ENCODE measurements around the gene SENP6. TPM values are rescaled to one million over a fixed set of nuclear protein-coding genes. Genes with fewer than 3 reads are reported as not detected.
"Not testable (repeated sequence)": the region's sequence is repeated elsewhere in the genome, so short reads cannot be mapped to it uniquely, and the experiment has no call there.

The SENP6 gene
- total RNA-seq, 1 experiment from 2014 or later, result 94.9 TPM

DNA sequence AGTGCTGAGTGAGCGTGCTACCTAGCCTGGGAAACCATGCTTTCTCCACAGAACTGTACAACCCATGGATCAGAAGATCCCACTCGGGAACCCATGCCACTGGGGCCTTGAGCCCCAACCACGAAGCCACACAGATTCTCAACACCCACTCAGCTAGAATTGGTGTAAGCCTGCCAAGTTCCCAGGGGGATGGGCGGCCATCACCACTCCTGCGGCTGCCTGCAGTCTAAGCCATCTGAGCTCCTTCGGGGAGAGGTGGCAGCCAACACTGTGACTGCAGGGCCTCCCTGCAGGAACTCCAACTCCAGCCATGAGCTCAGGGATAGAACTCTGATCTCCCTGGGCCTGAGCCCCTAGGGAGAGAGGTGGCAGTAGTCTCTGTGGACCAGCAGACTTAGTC, 33.6 kb upstream of the SENP6 start:
- no peak overlapping the region for H3K4me3 Mint-ChIP-seq (ENCODE audit: unreplicated experiment)
- no peak for TF ChIP-seq CTCF (IDR thresholded peaks at IDR 0.05; ENCODE audit: insufficient read depth in 1 of 2, low read depth in 1 of 2, low read length in 1 of 2, severe bottlenecking in 1 of 2, unreplicated experiment in 1 of 2)

DNA sequence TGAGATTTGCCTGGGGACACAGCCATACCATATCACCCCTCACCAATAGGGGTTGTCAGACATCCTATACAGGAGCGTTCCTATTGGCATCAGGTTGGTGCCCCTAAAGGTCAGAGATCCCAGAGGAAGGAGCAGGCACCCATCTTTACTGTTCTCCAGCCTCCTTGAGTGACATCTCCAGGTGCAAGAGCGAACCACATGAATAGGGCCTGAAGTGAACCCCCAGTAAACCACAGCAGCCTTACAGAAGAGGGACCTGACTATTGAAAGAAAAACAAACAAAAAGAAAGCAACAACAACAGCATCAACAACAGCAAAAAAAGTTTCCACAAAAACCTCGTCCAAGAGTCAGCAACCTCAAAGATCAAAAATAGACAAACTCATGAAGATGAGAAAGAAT, 32.7 kb upstream of the SENP6 start:
- CTCF ChIA-PET, result no interaction called here

More for the DNA sequence above, 33.6 kb upstream of the SENP6 start:
- H3K9me3 ChIP-seq, result peaks cover 3% of the 10 kb centered on the region; the same call in 1 of the 2 replicates
- DNase-seq, result no peak
- Mint-ChIP-seq H3K27ac (ENCODE audit: unreplicated experiment) (no peak overlapping the region), H3K36me3 (ENCODE audit: insufficient read depth, unreplicated experiment) (no peaks in the 10 kb centered on the region), H3K4me1 (ENCODE audit: low read depth, unreplicated experiment) (no peaks in the 10 kb centered on the region), H3K27me3 (ENCODE audit: insufficient read depth, unreplicated experiment) (no peaks in the 10 kb centered on the region), H3K9me3 (ENCODE audit: unreplicated experiment) (peaks cover 44% of the 10 kb centered on the region)
- ChIA-PET CTCF (no interaction called here), POLR2A (no interaction called here)
- H3K4me1 ChIP-seq, result no peaks in the 10 kb centered on the region
- no TSS peak for BruUV-seq (replicated peaks)
- no peak overlapping the region for H3K4me3 ChIP-seq (ENCODE audit: low read depth, low read length)
- intact Hi-C loops (cut with micrococcal nuclease; ENCODE audit: unreplicated experiment), result no loop called here
- H3K36me3 ChIP-seq (ENCODE audit: control insufficient read depth, insufficient read depth, low read length), result no peaks in the 10 kb centered on the region
- no peaks in the 10 kb centered on the region for H3K27me3 ChIP-seq (replicated peaks; ENCODE audit: control insufficient read depth, insufficient read depth, low read length)

DNA sequence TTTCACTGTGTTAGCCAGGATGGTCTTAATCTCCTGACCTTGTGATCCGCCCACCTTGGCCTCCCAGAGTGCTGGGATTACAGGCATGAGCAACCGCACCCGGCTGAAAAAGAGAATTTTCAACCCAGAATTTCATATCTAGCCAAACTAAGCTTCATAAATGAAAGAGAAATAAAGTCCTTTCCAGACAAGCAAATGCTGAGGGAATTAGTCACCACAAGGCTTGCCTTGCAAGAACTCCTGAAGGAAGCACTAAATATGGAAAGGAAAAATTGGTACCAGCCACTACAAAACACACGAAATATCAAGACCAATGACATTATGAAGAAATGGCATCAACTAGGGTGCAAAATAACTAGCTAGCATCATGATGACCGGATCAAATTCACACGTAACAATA, 31.0 kb upstream of the SENP6 start:
- H3K27ac Mint-ChIP-seq (ENCODE audit: unreplicated experiment); BruUV-seq (replicated peaks); H3K27me3 Mint-ChIP-seq (ENCODE audit: insufficient read depth, unreplicated experiment); intact Hi-C loops (cut with micrococcal nuclease; ENCODE audit: unreplicated experiment); H3K36me3 Mint-ChIP-seq (ENCODE audit: insufficient read depth, unreplicated experiment); POLR2A ChIA-PET; CTCF ChIA-PET; H3K36me3 ChIP-seq (ENCODE audit: control insufficient read depth, insufficient read depth, low read length); H3K4me3 Mint-ChIP-seq (ENCODE audit: unreplicated experiment); H3K4me1 ChIP-seq; H3K9me3 ChIP-seq; H3K27me3 ChIP-seq (replicated peaks; ENCODE audit: control insufficient read depth, insufficient read depth, low read length); H3K4me3 ChIP-seq (ENCODE audit: low read depth, low read length); H3K4me1 Mint-ChIP-seq (ENCODE audit: low read depth, unreplicated experiment); DNase-seq: not testable (repeated sequence)
- peaks cover 29% of the 10 kb centered on the region for H3K9me3 Mint-ChIP-seq (ENCODE audit: unreplicated experiment)

More for the DNA sequence above, 32.7 kb upstream of the SENP6 start:
- BruUV-seq (replicated peaks), result no TSS peak
- Histone ChIP-seq H3K36me3 (ENCODE audit: control insufficient read depth, insufficient read depth, low read length) (no peaks in the 10 kb centered on the region), H3K4me3 (ENCODE audit: low read depth, low read length) (no peak overlapping the region), H3K27me3 (replicated peaks; ENCODE audit: control insufficient read depth, insufficient read depth, low read length) (no peaks in the 10 kb centered on the region), H3K4me1 (no peaks in the 10 kb centered on the region), H3K9me3 (peaks cover 3% of the 10 kb centered on the region; the same call in 1 of the 2 replicates)
- DNase-seq, result no peak
- H3K9me3 Mint-ChIP-seq (ENCODE audit: unreplicated experiment), result peaks cover 44% of the 10 kb centered on the region
- no peak for TF ChIP-seq CTCF (IDR thresholded peaks at IDR 0.05; ENCODE audit: insufficient read depth in 1 of 2, low read depth in 1 of 2, low read length in 1 of 2, severe bottlenecking in 1 of 2, unreplicated experiment in 1 of 2)
- H3K36me3 Mint-ChIP-seq (ENCODE audit: insufficient read depth, unreplicated experiment), result no peaks in the 10 kb centered on the region
- intact Hi-C loops (cut with micrococcal nuclease; ENCODE audit: unreplicated experiment), result no loop called here
- POLR2A ChIA-PET, result no interaction called here
- no peaks in the 10 kb centered on the region for H3K27me3 Mint-ChIP-seq (ENCODE audit: insufficient read depth, unreplicated experiment)
- no peaks in the 10 kb centered on the region for H3K4me1 Mint-ChIP-seq (ENCODE audit: low read depth, unreplicated experiment)
- H3K4me3 Mint-ChIP-seq (ENCODE audit: unreplicated experiment), result no peak overlapping the region
- no peak overlapping the region for H3K27ac Mint-ChIP-seq (ENCODE audit: unreplicated experiment)

DNA sequence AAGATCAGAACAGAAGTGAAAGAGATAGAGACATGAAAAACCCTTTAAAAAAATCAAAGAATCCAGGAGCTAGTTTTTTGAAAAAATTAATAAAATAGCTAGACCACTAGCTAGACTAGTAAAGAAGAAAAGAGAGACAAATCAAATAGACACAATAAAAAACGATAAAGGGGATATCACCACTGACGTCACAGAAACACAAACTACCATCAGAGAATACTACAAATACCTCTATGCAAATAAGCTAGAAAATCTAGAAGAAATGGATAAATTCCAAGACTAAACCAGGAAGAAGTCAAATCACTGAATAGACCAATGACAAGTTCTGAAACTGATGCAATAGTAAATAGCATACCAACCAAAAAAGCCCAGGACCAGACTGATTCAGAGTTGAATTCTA, 29.6 kb upstream of the SENP6 start:
- no peaks in the 10 kb centered on the region for H3K4me1 Mint-ChIP-seq (ENCODE audit: low read depth, unreplicated experiment)
- CTCF ChIA-PET, result no interaction called here
- no peak overlapping the region for H3K27ac Mint-ChIP-seq (ENCODE audit: unreplicated experiment)
- Histone ChIP-seq H3K4me1 (no peaks in the 10 kb centered on the region), H3K9me3 (no peaks in the 10 kb centered on the region), H3K36me3 (ENCODE audit: control insufficient read depth, insufficient read depth, low read length) (no peaks in the 10 kb centered on the region), H3K4me3 (ENCODE audit: low read depth, low read length) (no peak overlapping the region), H3K27me3 (replicated peaks; ENCODE audit: control insufficient read depth, insufficient read depth, low read length) (no peaks in the 10 kb centered on the region)
- H3K9me3 Mint-ChIP-seq (ENCODE audit: unreplicated experiment), result peaks cover 17% of the 10 kb centered on the region
- H3K4me3 Mint-ChIP-seq (ENCODE audit: unreplicated experiment), result no peak overlapping the region
- DNase-seq, result no peak
- POLR2A ChIA-PET, result no interaction called here
- intact Hi-C loops (cut with micrococcal nuclease; ENCODE audit: unreplicated experiment), result no loop called here
- no TSS peak for BruUV-seq (replicated peaks)
- no peaks in the 10 kb centered on the region for H3K36me3 Mint-ChIP-seq (ENCODE audit: insufficient read depth, unreplicated experiment)
- TF ChIP-seq CTCF (IDR thresholded peaks at IDR 0.05; ENCODE audit: insufficient read depth in 1 of 2, low read depth in 1 of 2, low read length in 1 of 2, severe bottlenecking in 1 of 2, unreplicated experiment in 1 of 2), result no peak
- H3K27me3 Mint-ChIP-seq (ENCODE audit: insufficient read depth, unreplicated experiment), result peaks cover 2% of the 10 kb centered on the region

All from Caco-2 (cell line).